Left ventricle myocardium inferior (tissue), 1 donor: ENCODE results near the gene SYMPK. TPM values are rescaled to one million over a fixed set of nuclear protein-coding genes. Genes with fewer than 3 reads are reported as not detected.

Source experiments
- DNase-seq: peaks from one replicate; pipeline ENCODE4 v3.0.0-alpha.2; 2020
- H3K27ac ChIP-seq: fragments of 200-600 bp; replicated peaks from 2 replicates; pipeline ENCODE4 v1.8.0; 2021
- H3K27me3 ChIP-seq: fragments of 200-600 bp; 2 replicates; pipeline ENCODE4 v1.8.0; 2021; ENCODE audit warnings: low read depth
- H3K36me3 ChIP-seq: fragments of 200-600 bp; 2 replicates; pipeline ENCODE4 v1.8.0; 2021
- H3K4me1 ChIP-seq: fragments of 200-600 bp; 2 replicates; pipeline ENCODE4 v1.8.0; 2021
- H3K4me3 ChIP-seq: fragments of 200-600 bp; 2 replicates; pipeline ENCODE4 v1.8.0; 2021; ENCODE audit warnings: mild to moderate bottlenecking, moderate library complexity
- H3K9me3 ChIP-seq: fragments of 200-600 bp; replicated peaks from 2 replicates; pipeline ENCODE4 v1.8.0; 2021
- intact Hi-C: fragments of 100-400 bp; cut with micrococcal nuclease; formaldehyde crosslinking; loops from one replicate; pipeline ENCODE4 v1.11.0; 2022
- total RNA-seq: library from RNA; stranded (reverse); fragmentation: NEBNext Ultra II Directional; extraction: Animal tissue kit (Norgen Biotek cat#: 25700); gene quantifications from one replicate; pipeline ENCODE4 v1.2.1, GENCODE V29; 2021
- TF ChIP-seq, protein P1 (sequence below): fragments of 200-600 bp; IDR thresholded peaks from 2 replicates; pipeline ENCODE4 v1.8.0; 2021; ENCODE audit warnings: antibody characterized with exemption, mild to moderate bottlenecking, borderline replicate concordance
- donor health status: DM: no; HTN: yes; CAD: no; lungs with severe emphysema.

SYMPK gene
- total RNA-seq, 1 donor from 2014 or later = 35.9 TPM

DNA sequence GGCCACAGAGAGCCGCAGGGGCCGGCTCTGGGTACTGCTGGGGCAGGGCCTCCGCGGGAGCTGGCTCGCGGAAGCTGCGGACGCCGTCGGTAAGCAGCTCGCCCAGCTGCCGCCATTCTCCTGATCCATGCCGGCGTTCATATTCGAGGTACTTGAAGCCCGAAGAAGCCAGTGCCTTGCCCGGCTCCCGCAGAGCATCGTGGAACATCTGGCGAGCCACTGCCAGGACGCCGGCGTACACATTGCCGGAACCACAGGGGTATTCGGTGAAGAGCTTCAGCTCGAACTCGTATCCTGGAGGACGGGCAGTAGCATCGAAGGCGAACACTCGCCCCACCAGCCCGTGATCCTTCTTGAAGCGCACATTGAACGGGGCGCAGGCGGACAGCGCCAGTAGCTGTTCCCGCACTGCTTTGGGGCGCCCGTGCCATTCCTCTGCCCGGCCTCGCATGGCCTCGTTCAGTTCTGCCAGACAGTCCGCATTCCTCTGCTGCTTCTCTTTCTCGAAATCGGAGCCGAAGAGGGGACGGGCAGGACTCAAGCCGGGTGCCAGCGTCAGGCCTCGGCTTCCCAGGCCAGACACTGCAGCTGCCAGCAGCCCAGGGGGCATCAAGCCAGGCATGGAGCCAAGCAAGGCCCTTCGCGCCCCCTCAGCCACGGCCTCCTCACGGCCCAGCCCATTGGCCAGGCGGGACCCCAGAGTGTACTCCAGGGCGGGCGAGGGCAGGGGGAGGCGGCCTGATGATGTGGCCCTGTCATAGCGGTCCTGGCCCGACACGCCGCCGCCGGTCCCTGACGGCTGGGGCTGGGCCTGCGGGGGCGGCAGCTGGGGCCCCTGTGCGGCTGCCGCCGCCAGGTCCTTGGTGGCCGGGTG, 22.0 kb upstream of the SYMPK start:
- peak overlapping the region; percentile 95 for H3K27ac ChIP-seq
- peaks cover 10% of the 10 kb centered on the region for H3K36me3 ChIP-seq
- TF ChIP-seq, protein P1, sequence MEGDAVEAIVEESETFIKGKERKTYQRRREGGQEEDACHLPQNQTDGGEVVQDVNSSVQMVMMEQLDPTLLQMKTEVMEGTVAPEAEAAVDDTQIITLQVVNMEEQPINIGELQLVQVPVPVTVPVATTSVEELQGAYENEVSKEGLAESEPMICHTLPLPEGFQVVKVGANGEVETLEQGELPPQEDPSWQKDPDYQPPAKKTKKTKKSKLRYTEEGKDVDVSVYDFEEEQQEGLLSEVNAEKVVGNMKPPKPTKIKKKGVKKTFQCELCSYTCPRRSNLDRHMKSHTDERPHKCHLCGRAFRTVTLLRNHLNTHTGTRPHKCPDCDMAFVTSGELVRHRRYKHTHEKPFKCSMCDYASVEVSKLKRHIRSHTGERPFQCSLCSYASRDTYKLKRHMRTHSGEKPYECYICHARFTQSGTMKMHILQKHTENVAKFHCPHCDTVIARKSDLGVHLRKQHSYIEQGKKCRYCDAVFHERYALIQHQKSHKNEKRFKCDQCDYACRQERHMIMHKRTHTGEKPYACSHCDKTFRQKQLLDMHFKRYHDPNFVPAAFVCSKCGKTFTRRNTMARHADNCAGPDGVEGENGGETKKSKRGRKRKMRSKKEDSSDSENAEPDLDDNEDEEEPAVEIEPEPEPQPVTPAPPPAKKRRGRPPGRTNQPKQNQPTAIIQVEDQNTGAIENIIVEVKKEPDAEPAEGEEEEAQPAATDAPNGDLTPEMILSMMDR = no peak
- H3K27me3 ChIP-seq = no peaks in the 10 kb centered on the region
- peak overlapping the region; percentile 91 for H3K4me3 ChIP-seq
- no peaks in the 10 kb centered on the region for H3K9me3 ChIP-seq
- H3K4me1 ChIP-seq = peaks cover 51% of the 10 kb centered on the region
- no peak for DNase-seq
- intact Hi-C loops = no loop called here

DNA sequence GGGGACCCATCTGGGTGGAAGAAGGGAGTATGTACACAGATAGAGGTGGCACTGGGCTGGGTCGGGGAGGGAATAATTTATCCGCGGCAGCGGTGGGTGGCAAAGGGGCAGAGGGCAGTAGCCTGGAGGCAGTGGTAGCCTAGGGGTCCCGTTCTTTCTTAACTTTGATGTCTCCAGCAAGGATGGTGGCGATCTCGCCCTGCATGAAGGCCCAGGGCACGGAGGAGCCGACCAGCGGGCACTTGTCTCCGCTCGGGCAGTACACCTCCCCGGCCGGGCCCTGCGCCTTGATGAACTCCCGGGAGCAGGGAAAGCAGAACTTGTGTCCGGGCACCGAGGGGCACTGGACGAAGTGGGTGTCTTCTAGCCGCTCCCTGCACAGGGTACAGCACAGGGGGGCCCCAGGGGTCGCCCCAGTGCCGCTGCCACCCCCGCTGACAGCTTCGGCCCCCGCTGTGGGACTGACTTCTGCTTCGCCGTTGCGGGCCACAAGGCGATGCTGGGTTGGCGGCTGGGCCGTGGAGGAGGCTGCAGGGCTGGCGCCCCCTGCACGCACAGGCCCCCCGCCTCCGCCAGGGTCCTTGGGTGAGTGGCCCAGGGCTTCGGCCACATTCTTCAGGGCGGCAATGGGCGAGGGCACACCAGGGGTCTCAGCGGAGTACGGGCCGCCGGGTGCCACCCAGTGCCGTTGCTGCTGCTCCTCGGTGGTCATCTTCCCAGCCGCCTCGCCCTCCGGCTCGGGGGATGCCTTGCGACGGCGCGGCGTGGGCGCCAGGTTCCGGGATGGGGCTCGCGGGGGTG, 21.1 kb upstream of the SYMPK start:
- no peak overlapping the region for H3K27ac ChIP-seq
- H3K9me3 ChIP-seq = no peaks in the 10 kb centered on the region
- H3K27me3 ChIP-seq = no peaks in the 10 kb centered on the region
- TF ChIP-seq, protein P1 = no peak
- intact Hi-C loops = no loop called here
- H3K36me3 ChIP-seq = peaks cover 10% of the 10 kb centered on the region
- no peak for DNase-seq
- peak overlapping the region; percentile 91 for H3K4me3 ChIP-seq
- peaks cover 51% of the 10 kb centered on the region for H3K4me1 ChIP-seq

DNA sequence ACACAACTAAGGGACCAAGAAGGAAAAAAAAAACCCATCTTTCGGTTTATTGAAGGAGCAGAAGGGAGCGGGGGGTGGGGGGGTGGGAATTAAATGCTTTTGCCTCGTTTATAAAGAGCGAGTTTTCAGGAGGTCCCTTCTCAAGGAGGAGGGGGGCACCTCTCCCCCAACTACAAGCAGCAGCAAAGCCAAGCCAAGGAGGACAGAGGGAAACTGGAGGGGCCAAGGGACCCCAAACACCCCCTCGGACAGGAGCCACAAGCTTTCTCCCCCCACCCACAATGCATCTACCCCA, 20.6 kb upstream of the SYMPK start:
- Histone ChIP-seq H3K36me3 (peaks cover 10% of the 10 kb centered on the region), H3K27ac (no peak overlapping the region), H3K27me3 (no peaks in the 10 kb centered on the region), H3K4me3 (peak overlapping the region; percentile 91), H3K4me1 (peaks cover 51% of the 10 kb centered on the region), H3K9me3 (no peaks in the 10 kb centered on the region)
- DNase-seq = no peak
- TF ChIP-seq, protein P1 = no peak
- intact Hi-C loops = no loop called here

DNA sequence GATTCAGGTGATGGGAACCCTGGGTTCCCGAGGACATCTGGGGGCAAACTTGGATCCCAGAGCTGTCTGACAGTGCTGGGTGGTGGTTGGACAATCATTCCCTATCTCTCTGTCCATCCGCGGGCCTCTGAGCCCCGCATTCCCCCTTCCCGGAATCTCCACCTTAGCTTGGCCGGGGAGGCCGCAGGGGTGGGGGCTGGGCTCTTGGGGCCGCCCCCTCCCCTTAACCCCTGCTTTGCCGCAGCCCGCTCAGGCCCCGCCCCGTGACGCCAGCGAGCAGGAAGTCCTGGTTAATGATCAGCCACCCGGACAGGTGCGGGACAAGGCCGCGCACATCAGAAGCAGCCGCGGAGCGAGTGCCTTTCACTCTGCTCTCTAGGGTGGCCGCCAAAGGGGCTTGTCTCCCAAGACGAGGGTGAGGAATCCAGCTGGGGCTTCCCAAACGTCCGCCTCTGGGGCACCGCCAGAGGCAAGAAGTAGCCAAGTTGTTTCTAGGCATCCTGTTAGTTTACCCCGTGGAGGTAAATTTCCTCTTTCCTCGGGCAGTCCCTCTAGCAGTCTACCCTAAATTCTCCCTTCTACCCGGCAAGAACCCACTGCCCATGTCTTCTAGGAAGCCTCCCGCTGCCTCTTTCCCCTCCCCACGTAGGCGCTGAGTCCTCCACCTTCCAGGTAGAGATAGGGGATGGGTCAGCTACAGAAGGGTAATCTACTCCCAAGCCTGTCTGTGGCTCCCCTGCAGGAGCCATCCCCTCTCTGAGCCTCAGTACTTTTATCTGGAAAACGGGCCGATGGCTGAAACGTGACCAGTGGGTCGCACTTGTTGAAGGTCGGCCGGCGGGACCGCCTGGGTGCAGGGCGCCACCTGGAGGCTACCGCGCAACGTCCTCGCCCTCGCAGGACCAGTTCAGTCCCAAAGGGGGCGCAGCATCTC, 20.0 kb upstream of the SYMPK start:
- intact Hi-C loops = no loop called here
- Histone ChIP-seq H3K36me3 (peaks cover 10% of the 10 kb centered on the region), H3K4me1 (peaks cover 51% of the 10 kb centered on the region), H3K9me3 (no peaks in the 10 kb centered on the region), H3K27me3 (no peaks in the 10 kb centered on the region), H3K4me3 (no peak overlapping the region), H3K27ac (no peak overlapping the region)
- TF ChIP-seq, protein P1 = peak; percentile 83
- peak; percentile 73 for DNase-seq

DNA sequence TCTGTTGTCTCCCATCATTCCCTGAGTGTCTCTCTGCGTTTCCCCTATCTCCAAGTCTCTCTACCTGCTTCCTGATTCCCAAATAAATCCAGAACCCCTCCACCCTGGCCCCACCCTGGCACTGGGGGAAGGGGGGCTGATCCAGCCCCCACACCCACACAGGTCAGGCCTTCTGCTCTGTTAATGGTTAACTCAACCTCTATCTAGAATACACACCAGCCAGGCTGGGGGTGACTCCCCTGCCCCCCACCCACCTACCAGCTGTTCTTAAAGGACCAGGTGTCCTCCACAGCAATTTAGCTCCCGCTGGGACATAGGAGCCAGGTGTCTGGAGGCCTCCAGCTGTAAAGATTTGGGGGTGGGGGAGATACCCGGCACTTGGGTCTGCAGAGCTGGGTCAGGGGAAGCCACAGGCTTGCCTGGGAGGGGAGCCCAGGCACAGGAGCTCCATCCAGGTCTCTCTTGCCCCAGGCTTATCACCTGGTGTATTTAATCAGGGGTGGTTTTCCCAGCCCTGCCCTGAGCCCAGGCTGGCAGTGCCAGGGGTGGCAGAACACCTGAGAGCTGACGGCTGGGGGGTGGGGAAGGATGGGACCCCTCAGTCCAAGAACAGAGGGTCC, 19.1 kb upstream of the SYMPK start:
- H3K27ac ChIP-seq = no peak overlapping the region
- peaks cover 10% of the 10 kb centered on the region for H3K36me3 ChIP-seq
- H3K4me3 ChIP-seq = no peak overlapping the region
- intact Hi-C loops = no loop called here
- H3K9me3 ChIP-seq = no peaks in the 10 kb centered on the region
- peaks cover 6% of the 10 kb centered on the region for H3K27me3 ChIP-seq
- TF ChIP-seq, protein P1 = no peak
- no peak for DNase-seq
- H3K4me1 ChIP-seq = peaks cover 50% of the 10 kb centered on the region
